Heart right ventricle (tissue), 16 donors: ENCODE data around the gene PPM1B. TPM values are rescaled to one million over a fixed set of nuclear protein-coding genes. Genes with fewer than 3 reads are reported as not detected.

Experiments used
- ATAC-seq, 8 donors: fragments of 200-7000 bp; cut with Tn5 transposase; one replicate each; pipeline ENCODE4 v1.9.1; 2020; ENCODE audit warnings: mild to moderate bottlenecking in 8 of 8, moderate library complexity in 8 of 8, moderate number of reproducible peaks in 1 of 8
- DNase-seq, 2 donors: peaks; one replicate each; pipeline ENCODE4 v3.0.0-alpha.2; 2020
- H3K27ac ChIP-seq, 10 donors: fragments of 200-600 bp; sonication (generic) in 2 of 10; one replicate each; pipeline versions ENCODE4 v1.5.0 to v1.8.0; 2020 to 2022; ENCODE audit warnings: mild to moderate bottlenecking in 3 of 10
- H3K27me3 ChIP-seq, 7 donors: fragments of 200-600 bp; one replicate each; pipeline ENCODE4 v1.8.0; 2021 to 2022; ENCODE audit warnings: mild to moderate bottlenecking in 2 of 7
- H3K36me3 ChIP-seq, 9 donors: fragments of 200-600 bp; sonication (generic) in 1 of 9; one replicate each; pipeline versions ENCODE4 v1.5.0 to v1.8.0; 2020 to 2022; ENCODE audit warnings: mild to moderate bottlenecking in 2 of 9
- H3K4me1 ChIP-seq, 9 donors: fragments of 200-600 bp; sonication (generic) in 1 of 9; one replicate each; pipeline versions ENCODE4 v1.5.0 to v1.8.0; 2020 to 2022; ENCODE audit warnings: mild to moderate bottlenecking in 4 of 9
- H3K4me3 ChIP-seq, 10 donors: fragments of 200-600 bp; sonication (generic) in 2 of 10; one replicate each; pipeline versions ENCODE4 v1.5.0 to v1.8.0; 2020 to 2022; ENCODE audit warnings: mild to moderate bottlenecking in 7 of 10, moderate library complexity in 2 of 10
- H3K9me3 ChIP-seq, 11 donors: fragments of 200-600 bp in 10 of 11; sonication (generic) in 2 of 11; one replicate each; pipeline versions ENCODE4 v1.5.0 to v1.8.0; 2013 to 2022; ENCODE audit warnings: mild to moderate bottlenecking in 2 of 11, control low read depth in 1 of 11, moderate library complexity in 1 of 11
- CTCF ChIP-seq, 9 donors: fragments of 200-600 bp; sonication (generic) in 2 of 9; IDR thresholded peaks; one replicate each; pipeline versions ENCODE4 v1.5.0 to v1.8.0; 2021 to 2022; ENCODE audit warnings: antibody characterized with exemption in 9 of 9, mild to moderate bottlenecking in 5 of 9, moderate library complexity in 1 of 9
- WGBS, 2 donors: extraction: QIAGEN DNeasy Blood & Tissue Kit; methylation state at CpG; one replicate each; pipeline ENCODE4 v1.1.7; 2013; ENCODE audit warnings: inconsistent platforms in 1 of 2; 5-methylcytosine and 5-hydroxymethylcytosine counted together
- intact Hi-C, 10 donors: fragments of 100-400 bp; cut with DNase I; formaldehyde crosslinking; loops; one replicate each; pipeline versions ENCODE4 v1.11.1 to v1.14.2; 2022
- polyA plus RNA-seq, 2 donors: library from polyadenylated mRNA; stranded (reverse); fragments of 200-250 nt; gene quantifications; one replicate each; pipeline ENCODE4 v1.2.3, GENCODE V29; 2013
- total RNA-seq, 10 donors: library from RNA; stranded (reverse); fragmentation: NEBNext Ultra II Directional in 3 of 10; extraction: Animal tissue kit (Norgen Biotek cat#: 25700) in 3 of 10; gene quantifications; one replicate each; pipeline versions ENCODE4 v1.2.1 to v1.2.4, GENCODE V29; 2021 to 2023
- donor health status: Arrhythmogenic right ventricular cardiomyopathy.
- donor health status: ischemic (EF 13 %, LVEDD 7.1; RV severe dilation, severe dysfunction).
- donor health status: healthy with polysubstance abuse.
- donor health status: DM: no; HTN: yes; CAD: no.
- donor health status: DM: no; HTN: no; CAD: no.
- donor health status: ischemic (EF 25% LVEDD 6.9; RV normal size, moderate dysfunction).
- donor health status: ischemic (EF 25% LVEDD 5.7; RV mildly dilated, moderate dysfunction).
- donor health status: healthy.
- donor health status: DM: yes; HTN: yes; CAD: no.
- donor health status: Ischemic cardiomyopathy.
- donor health status: ischemic (EF 35%, LVEDD 5.7; RV mildly dilated, moderate dysfunction).
- donor health status: nonischemic (EF 11% LVEDD 7.7; RV severe dilation, severe dysfunction).
- donor health status: DM: yes; HTN: yes; CAD: no.
- donor health status: PGD.
- donor health status: ischemic (EF 29% LVEDD 5.4; RV normal size, mild dysfunction).
- donor health status: nonischemic (EF 23%, LVEDD 6.1; RV moderate dilation, normal function).

Gene PPM1B
- total and polyA plus RNA-seq, 12 donors = 20.7 to 69.5 (median 55.2) TPM

- Histone ChIP-seq H3K27ac (peak overlapping the region in 8 of 10 donors; percentile 8 to 73 (median 36)), H3K27me3 (no peaks in the 10 kb centered on the region), H3K4me1 (peaks cover 0 to 19% (median 7%) of the 10 kb centered on the region in 9 donors), H3K9me3 (no peaks in the 10 kb centered on the region), H3K36me3 (no peaks in the 10 kb centered on the region), H3K4me3 (no peak overlapping the region)
- intact Hi-C loops = no loop called here
- DNase-seq (no peak), ATAC-seq (peak in 1 of 8 donors; percentile 59)
- 71 to 86% methylated on average over 3 of the region's 3 CpGs for WGBS, 2 donors
- TF ChIP-seq CTCF (IDR thresholded peaks at IDR 0.05) = no peak
Observed at GRCh38 chr2:44267269-44267795, 98.7 kb downstream of the PPM1B start.

GRCh38 chr2:44267796-44268648 is 99.3 kb downstream of the PPM1B start:
- intact Hi-C loops = no loop called here
- DNase-seq (peak in 1 of 2 donors; percentile 6), ATAC-seq (peak; percentile 17 to 96 (median 79))
- TF ChIP-seq CTCF (IDR thresholded peaks at IDR 0.05) = no peak
- no peaks in the 10 kb centered on the region for H3K36me3 ChIP-seq
- 50 to 64% methylated on average over 7 of the region's 7 CpGs for WGBS, 2 donors
- peak overlapping the region in 8 of 10 donors; percentile 8 to 73 (median 46) for H3K27ac ChIP-seq
- no peaks in the 10 kb centered on the region for H3K9me3 ChIP-seq
- no peak overlapping the region for H3K4me3 ChIP-seq
- H3K27me3 ChIP-seq = no peaks in the 10 kb centered on the region
- peaks cover 0 to 19% (median 7%) of the 10 kb centered on the region in 9 donors for H3K4me1 ChIP-seq

GRCh38 chr2:44269831-44270230 is 101.2 kb downstream of the PPM1B start:
- no peaks in the 10 kb centered on the region for H3K27me3 ChIP-seq
- WGBS, 2 donors = 66% methylated on average over 1 of the region's 1 CpG
- ATAC-seq (no peak), DNase-seq (no peak)
- intact Hi-C loops = no loop called here
- no peaks in the 10 kb centered on the region for H3K9me3 ChIP-seq
- H3K4me3 ChIP-seq = no peak overlapping the region
- peaks cover 0 to 19% (median 7%) of the 10 kb centered on the region in 9 donors for H3K4me1 ChIP-seq
- no peaks in the 10 kb centered on the region for H3K36me3 ChIP-seq
- no peak overlapping the region for H3K27ac ChIP-seq
- no peak for TF ChIP-seq CTCF (IDR thresholded peaks at IDR 0.05)

- Histone ChIP-seq H3K4me3 (no peak overlapping the region), H3K4me1 (peaks cover 0 to 24% (median 7%) of the 10 kb centered on the region in 9 donors), H3K36me3 (no peaks in the 10 kb centered on the region), H3K27ac (no peak overlapping the region), H3K9me3 (no peaks in the 10 kb centered on the region), H3K27me3 (no peaks in the 10 kb centered on the region)
- intact Hi-C loops = no loop called here
- DNase-seq (no peak), ATAC-seq (no peak)
- WGBS, 2 donors = 93 to 96% methylated on average over 7 of the region's 7 CpGs
- TF ChIP-seq CTCF (IDR thresholded peaks at IDR 0.05) = no peak
Observed at GRCh38 chr2:44271296-44271695, 102.6 kb downstream of the PPM1B start.
